Activated effector memory CD4-positive, alpha-beta T cell treated with Interleukin-2 at 50 U/mL for 16 hours (primary cell): ENCODE data around the gene GNAQ.

Experiments
- DNase-seq: peaks from one replicate; pipeline ENCODE4 v3.0.0-alpha.2; 2020

GNAQ gene

GRCh38 chr9:78000221-78000620 lies 31.4 kb downstream of the GNAQ start:
- DNase-seq, result no peak

- DNase-seq, result no peak
Observed at GRCh38 chr9:77999231-77999631, 32.4 kb downstream of the GNAQ start.

- no peak for DNase-seq
Observed at GRCh38 chr9:77997611-77998284, 33.9 kb downstream of the GNAQ start.

GRCh38 chr9:77996696-77997095 lies 34.9 kb downstream of the GNAQ start:
- no peak for DNase-seq

DNA sequence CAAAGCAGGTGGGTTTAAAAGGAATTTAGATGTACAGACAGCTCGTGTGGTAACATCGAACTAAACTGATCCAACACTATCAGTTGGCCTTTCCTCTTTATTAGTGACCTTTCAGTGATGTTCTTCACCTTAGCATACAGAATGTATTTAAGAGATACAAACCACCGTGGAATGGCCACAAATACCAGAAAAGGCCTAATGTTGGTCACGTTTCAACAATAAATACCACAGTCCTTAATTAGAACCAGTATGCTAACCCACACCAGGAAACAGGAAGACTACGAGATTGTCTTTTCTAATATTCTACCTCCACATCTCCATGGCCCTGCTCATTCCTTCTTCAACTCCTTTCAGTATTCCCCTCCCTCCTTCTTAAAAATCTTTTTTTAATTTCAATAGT lies 40.4 kb downstream of the GNAQ start:
- no peak for DNase-seq

GRCh38 chr9:77989909-77990308 lies 41.7 kb downstream of the GNAQ start:
- no peak for DNase-seq

DNA sequence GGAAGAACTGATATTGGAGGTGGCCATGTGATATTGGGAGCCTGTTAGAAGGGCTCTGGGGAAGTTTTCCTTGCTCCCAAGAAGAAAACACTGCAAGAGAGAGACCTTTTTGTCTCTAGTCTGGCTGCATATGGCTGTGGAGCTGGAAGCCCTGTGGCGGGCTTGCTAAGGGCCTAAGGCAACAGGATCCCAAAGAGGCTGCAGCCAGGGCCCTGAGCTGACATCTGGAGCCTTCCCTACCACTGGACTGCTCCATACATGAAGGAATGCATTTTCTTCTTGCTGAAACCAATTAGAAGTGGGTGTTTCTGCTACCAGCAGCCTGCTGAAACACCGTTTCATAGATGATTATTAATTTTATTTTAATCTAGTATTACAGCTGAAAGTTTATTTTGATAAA lies 42.2 kb downstream of the GNAQ start:
- no peak for DNase-seq

DNA sequence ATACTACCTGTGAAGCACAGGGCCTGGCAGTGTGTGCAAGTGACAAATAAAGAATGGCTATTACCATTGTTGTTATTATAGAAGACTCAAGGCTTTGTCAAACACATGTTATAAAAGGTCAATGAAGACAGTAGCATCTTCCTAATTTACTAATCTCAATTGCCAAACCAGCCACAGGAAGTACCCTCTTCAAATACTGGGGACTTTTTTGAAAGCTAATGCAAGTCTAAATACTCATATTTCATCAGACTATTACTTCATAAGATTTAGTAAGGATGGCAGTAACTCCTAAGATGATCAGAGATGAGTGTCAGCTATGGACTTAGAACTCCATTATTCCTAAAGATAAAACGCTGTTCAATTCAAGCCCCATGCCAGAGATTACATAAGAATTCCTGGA lies 43.0 kb downstream of the GNAQ start:
- no peak for DNase-seq

DNA sequence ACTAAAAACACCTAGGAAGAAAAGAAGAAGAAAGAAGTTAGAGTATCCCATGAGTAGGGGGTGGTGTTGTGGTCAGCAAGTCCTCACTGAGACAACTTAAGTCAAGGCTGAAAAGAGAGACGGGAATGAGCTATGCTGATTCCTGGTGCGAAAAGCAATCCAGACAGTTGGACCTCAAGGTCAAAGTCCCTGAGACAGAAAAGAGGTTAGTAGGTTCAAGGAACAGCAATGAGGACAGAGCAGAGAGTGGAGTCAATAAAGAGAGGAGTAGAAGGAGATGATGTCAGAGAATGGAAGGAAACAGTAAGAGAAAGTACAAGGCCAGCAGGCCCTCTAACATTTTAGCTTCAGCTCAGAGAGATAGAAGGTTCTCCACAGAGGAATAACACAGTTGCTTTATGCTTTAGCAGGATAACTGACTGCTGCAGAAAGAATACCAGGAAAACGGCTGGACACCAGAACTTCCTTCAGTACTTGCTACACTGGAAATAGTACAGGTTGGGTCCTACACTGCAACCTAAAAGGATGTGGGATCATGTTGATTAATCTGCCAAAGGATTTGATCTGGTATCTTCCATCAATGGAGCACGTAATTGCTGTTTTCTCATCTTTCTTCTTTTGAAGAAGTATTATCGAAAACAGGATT lies 43.6 kb downstream of the GNAQ start:
- DNase-seq, result no peak

DNA sequence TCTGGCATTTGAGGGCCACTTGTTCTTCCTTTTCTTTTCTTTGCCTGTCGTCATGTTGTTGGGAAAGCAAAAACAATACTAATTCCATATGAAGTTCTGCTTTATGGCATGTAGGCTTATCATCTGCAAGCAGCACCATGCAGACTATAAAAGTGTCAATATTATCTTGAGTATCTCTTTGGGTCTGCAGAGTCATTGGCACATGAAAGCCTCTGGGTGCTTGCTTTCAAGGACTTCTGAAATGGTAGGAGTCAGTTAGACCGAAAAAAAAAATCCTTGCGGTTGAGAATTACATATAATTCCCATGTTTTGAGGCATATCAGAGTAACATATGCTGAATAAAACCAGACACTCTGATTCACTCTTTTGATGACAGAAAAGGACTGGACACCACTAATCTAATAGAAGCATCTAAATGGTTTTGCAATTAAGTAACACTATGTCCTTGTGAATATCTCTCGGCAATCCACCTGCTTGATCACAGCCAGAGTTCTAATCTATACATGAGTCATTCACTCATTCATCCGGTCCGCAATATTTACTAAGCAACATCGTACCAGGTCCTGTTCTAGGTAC lies 44.4 kb downstream of the GNAQ start:
- DNase-seq, result no peak

GRCh38 chr9:77985996-77986395 lies 45.6 kb downstream of the GNAQ start:
- no peak for DNase-seq

GRCh38 chr9:77983320-77983662 lies 48.3 kb downstream of the GNAQ start:
- DNase-seq, result no peak

- DNase-seq, result no peak
Observed at GRCh38 chr9:77982581-77983319, 48.9 kb downstream of the GNAQ start.

- DNase-seq, result no peak
Observed at GRCh38 chr9:77981907-77982306, 49.7 kb downstream of the GNAQ start.

DNA sequence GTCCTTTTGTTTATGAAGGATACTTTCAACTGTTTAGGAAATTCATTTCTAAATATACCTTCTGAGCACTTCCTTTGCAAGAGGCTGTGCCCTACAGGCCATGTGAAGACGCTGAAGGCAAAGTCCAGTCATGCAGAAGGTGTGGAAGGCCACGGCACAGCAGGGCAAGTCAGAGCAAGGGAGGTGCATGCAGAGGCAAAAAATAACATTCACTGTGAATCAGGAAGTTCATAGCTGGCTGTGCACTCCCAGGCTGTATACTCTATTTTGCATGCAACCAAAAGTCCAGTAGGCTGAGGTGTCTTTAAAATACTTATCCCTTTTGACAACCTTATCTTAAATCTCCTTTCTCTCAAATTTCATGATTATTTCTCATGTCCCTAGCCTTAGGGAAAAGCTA lies 50.3 kb downstream of the GNAQ start:
- DNase-seq, result no peak

GRCh38 chr9:77980622-77981021 lies 51.0 kb downstream of the GNAQ start:
- DNase-seq, result no peak

- no peak for DNase-seq
Observed at GRCh38 chr9:77978086-77978781, 53.4 kb downstream of the GNAQ start.

DNA sequence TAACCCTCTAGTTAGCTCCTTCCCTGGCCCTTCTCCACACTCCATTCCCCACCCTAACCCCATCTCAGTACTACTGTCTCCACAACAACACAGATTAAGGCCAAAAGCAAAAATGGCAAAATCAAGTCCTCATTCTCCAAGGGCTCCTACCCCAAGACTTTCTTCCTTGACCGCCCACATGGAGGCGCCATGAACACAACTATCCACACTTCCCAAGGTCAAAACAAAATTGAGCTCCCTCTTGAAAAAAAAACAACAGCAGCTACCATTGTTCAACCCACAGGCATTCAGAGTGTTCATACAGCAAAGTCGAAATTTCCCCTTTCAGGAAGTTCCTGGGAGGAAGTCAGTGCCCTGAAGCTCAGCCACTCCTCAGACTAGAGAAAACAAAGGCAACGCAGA lies 54.4 kb downstream of the GNAQ start:
- DNase-seq, result peak; percentile 27

GRCh38 chr9:77975806-77976205 lies 55.8 kb downstream of the GNAQ start:
- DNase-seq, result no peak

- no peak for DNase-seq
Observed at GRCh38 chr9:77975036-77975435, 56.6 kb downstream of the GNAQ start.

GRCh38 chr9:77974434-77974833 lies 57.2 kb downstream of the GNAQ start:
- DNase-seq, result no peak

DNA sequence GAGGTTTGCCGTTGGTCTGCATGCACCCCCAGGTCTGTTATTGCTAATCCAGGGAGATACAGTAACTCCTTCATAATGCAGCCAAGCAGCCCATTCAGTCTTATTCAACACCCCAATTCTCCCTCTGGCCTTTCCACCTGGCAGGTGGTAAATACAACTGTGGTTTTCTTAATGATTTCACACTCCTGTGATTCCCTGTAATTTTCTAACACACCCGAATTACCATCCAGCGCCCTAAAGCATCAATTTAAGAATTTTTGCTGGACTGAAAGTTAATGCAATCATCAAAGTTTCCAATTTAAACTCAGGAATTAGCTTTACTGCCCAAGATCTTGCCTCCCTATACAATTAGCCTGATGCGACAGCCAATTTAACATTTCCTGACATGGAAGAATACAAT lies 62.5 kb downstream of the GNAQ start:
- no peak for DNase-seq

DNA sequence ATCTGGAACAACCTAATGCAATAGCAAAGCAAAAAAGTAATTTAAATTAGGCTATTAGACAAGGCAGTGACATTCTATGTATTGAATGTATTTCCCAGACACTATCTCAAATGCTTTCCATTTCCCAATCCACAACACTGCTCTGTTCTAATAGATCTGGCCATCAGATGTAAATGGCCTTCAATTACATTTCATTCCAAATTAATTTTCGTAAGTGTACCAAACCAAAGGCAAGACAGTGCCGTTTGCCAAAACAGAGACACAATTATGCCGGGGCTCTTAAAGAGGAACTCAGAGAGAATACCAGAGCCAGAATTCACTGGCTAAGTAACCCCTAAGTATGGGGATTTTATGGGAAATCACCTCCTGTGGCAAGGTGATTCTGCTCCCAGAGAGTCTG lies 63.1 kb downstream of the GNAQ start:
- no peak for DNase-seq
